GM13977 (cell line): ENCODE results near the gene RGS8.

Experiments
- DNase-seq: peaks from one replicate; pipeline ENCODE4 v3.0.0; 2012; ENCODE audit warnings: low spot score
- CTCF ChIP-seq: IDR thresholded peaks from 2 replicates; pipeline ENCODE4 v1.5.1; 2012; ENCODE audit warnings: mild to moderate bottlenecking, control low read depth; ENCODE audit not compliant: insufficient read depth; ENCODE audit errors: extremely low read depth, missing control alignments
- in situ Hi-C: fragments of 300-500 bp; cut with MboI; formaldehyde crosslinking; loops from one replicate; pipeline ENCODE4 v1.12.0; 2022; ENCODE audit warnings: low sequenced_read_pairs, low pct_unique_long_range_greater_than_20kb, mixed read lengths, inconsistent platforms; ENCODE audit not compliant: unreplicated experiment

The RGS8 gene

GRCh38 chr1:182672487-182672836 is 11.9 kb downstream of the RGS8 start:
- DNase-seq: no peak
- in situ Hi-C loops: no loop called here
- no peak for TF ChIP-seq CTCF

- no peak for TF ChIP-seq CTCF
- no peak for DNase-seq
- in situ Hi-C loops: no loop called here
Observed at GRCh38 chr1:182671750-182672486, 12.5 kb downstream of the RGS8 start.

GRCh38 chr1:182670032-182670749 is 14.2 kb downstream of the RGS8 start:
- no peak for DNase-seq
- in situ Hi-C loops: no loop called here
- TF ChIP-seq CTCF: no peak

- no peak for TF ChIP-seq CTCF
- in situ Hi-C loops: no loop called here
- DNase-seq: no peak
Observed at GRCh38 chr1:182669266-182669665, 15.1 kb downstream of the RGS8 start.

GRCh38 chr1:182668521-182669054 is 15.8 kb downstream of the RGS8 start:
- in situ Hi-C loops: no loop called here
- no peak for TF ChIP-seq CTCF
- no peak for DNase-seq

- in situ Hi-C loops: no loop called here
- TF ChIP-seq CTCF: no peak
- no peak for DNase-seq
Observed at GRCh38 chr1:182667848-182668505, 16.4 kb downstream of the RGS8 start.
